Activated CD4-positive, alpha-beta T cell treated with anti-CD3 and anti-CD28 coated beads, Interleukin-10, Interleukin-2, amounts not matched to agents 100 ng/mL and 50 ng/mL, durations not matched to agents 16 hours and 8 hours (primary cell): ENCODE measurements around the gene PERM1.
"Not testable (repeated sequence)": the region's sequence is repeated elsewhere in the genome, so short reads cannot be mapped to it uniquely, and the experiment has no call there.

Experiments
- DNase-seq: peaks from one replicate; pipeline ENCODE4 v3.0.0-alpha.2; 2020

The PERM1 gene

GRCh38 chr1:1014799-1015681, 33.1 kb upstream of the PERM1 start:
- DNase-seq: no peak

- DNase-seq: peak; percentile 44
Measured at GRCh38 chr1:1013922-1014648, 32.2 kb upstream of the PERM1 start.

- DNase-seq: peak; percentile 92
Measured at GRCh38 chr1:1013105-1013921, 31.4 kb upstream of the PERM1 start, which contains the start of gene ISG15. ISG15 (plus strand) TSS chr1:1013497; CDS start chr1:1013574, 77 bp downstream.

GRCh38 chr1:1012736-1013104, 30.8 kb upstream of the PERM1 start:
- not testable (repeated sequence) for DNase-seq

- DNase-seq: no peak
Measured at GRCh38 chr1:1011396-1011949, 29.6 kb upstream of the PERM1 start.

- not testable (repeated sequence) for DNase-seq
Measured at GRCh38 chr1:1010131-1010530, 28.2 kb upstream of the PERM1 start.

- DNase-seq: no peak
Measured at GRCh38 chr1:1006305-1007159, 24.6 kb upstream of the PERM1 start.

- DNase-seq: no peak
Measured at GRCh38 chr1:1005774-1006304, 23.9 kb upstream of the PERM1 start.

- no peak for DNase-seq
Measured at GRCh38 chr1:1004780-1005697, 23.1 kb upstream of the PERM1 start.

GRCh38 chr1:1004420-1004779, 22.5 kb upstream of the PERM1 start:
- no peak for DNase-seq

GRCh38 chr1:1003618-1004419, 21.9 kb upstream of the PERM1 start:
- no peak for DNase-seq

GRCh38 chr1:1001057-1001783, 19.3 kb upstream of the PERM1 start:
- no peak for DNase-seq

- DNase-seq: peak; percentile 60
Measured at GRCh38 chr1:1000357-1001056, 18.6 kb upstream of the PERM1 start.

- DNase-seq: peak; percentile 56
Measured at GRCh38 chr1:999725-1000356, 17.9 kb upstream of the PERM1 start, which contains the start of gene HES4. HES4 (minus strand) TSS chr1:1000097; CDS start chr1:999973, 124 bp downstream.

- no peak for DNase-seq
Measured at GRCh38 chr1:998995-999724, 17.3 kb upstream of the PERM1 start.

GRCh38 chr1:998745-998994, 16.8 kb upstream of the PERM1 start:
- DNase-seq: no peak
